Fibroblast of gingiva (primary cell): Measurements from ENCODE around the gene CCDC91.

Experiments used
- DNase-seq: peaks from one replicate; pipeline ENCODE4 v3.0.0-alpha.2; 2011; ENCODE audit warnings: low read depth

CCDC91 gene

DNA sequence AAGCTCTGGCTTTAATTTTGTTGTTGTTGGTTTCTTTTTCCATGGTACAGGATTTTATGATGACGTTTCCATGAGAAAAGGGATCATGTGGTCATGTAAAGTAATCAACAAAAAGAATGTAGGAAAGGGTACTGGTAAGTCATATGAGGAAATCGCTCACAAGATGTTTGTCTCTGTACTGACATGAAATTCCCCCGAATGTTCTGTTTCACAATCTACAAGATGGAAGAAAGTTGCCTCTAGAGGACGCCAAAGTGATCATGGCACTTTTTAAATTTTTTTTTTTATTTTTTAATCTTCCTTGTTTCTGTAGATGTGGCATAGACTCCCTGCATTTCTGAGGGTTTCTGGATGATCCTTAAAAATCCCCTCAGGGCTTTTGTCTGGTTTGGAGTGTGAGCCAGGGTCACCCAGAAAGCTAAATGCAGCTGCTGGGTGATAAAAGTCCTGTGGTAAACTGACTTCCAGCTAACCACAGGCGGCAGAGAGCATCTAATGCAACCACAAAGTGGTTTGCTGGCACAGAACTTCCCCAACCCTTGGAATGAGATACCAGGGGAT lies 393.5 kb downstream of the CCDC91 start:
- DNase-seq: peak; percentile 91

DNA sequence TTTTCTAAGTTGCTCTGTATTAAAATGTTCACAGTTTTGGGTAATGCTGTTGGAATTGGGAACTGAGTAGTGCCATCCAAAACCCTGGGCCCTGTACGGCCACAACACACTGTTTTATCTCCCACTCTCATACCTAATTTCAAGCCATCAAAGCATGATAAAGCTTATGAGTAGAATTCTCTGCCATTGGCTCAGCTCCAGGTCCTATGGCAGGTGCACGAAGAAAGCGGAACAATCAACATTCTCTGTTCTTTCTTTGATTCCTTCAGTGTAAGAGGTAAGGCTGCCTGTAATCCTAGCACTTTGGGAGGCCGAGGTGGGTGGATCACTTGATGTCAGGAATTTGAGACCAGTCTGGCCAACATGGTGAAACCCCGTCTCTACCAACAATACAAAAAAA lies 394.9 kb downstream of the CCDC91 start:
- DNase-seq: no peak

GRCh38 chr12:28586481-28586880 lies 396.2 kb downstream of the CCDC91 start:
- no peak for DNase-seq

GRCh38 chr12:28591831-28592230 lies 401.6 kb downstream of the CCDC91 start:
- no peak for DNase-seq
